GM19239 (cell line): ENCODE results near the gene MDK.
"Not testable (repeated sequence)": the region's sequence is repeated elsewhere in the genome, so short reads cannot be mapped to it uniquely, and the experiment has no call there.

Experiments used
- DNase-seq: peaks from one replicate; pipeline ENCODE4 v3.0.0; 2011; ENCODE audit warnings: low spot score; ENCODE audit not compliant: insufficient read length
- FAIRE-seq: peaks from 2 replicates; lab custom pipeline; 2011; peaks lifted over from hg19 to GRCh38; lab: Jason Lieb, UNC

Gene MDK

DNA sequence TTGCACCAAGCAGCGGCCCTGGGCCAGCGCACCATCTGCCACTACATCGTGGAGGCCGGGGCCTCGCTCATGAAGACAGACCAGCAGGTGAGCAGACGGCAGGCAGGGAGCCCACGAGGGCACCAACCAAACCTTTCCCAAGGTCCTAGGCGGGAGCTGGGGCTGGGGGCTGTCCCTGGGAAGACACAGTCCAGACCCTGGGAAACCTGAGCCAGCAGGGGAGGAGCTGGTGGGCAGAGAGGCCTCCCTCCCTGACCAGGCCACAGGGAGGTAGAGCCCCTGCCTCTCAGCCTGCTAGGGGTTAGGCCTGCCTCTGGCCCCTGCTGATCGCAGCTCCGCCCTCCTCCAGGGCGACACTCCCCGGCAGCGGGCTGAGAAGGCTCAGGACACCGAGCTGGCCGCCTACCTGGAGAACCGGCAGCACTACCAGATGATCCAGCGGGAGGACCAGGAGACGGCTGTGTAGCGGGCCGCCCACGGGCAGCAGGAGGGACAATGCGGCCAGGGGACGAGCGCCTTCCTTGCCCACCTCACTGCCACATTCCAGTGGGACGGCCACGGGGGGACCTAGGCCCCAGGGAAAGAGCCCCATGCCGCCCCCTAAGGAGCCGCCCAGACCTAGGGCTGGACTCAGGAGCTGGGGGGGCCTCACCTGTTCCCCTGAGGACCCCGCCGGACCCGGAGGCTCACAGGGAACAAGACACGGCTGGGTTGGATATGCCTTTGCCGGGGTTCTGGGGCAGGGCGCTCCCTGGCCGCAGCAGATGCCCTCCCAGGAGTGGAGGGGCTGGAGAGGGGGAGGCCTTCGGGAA, 1.8 kb upstream of the MDK start:
- DNase-seq, FAIRE-seq: not testable (repeated sequence)

DNA sequence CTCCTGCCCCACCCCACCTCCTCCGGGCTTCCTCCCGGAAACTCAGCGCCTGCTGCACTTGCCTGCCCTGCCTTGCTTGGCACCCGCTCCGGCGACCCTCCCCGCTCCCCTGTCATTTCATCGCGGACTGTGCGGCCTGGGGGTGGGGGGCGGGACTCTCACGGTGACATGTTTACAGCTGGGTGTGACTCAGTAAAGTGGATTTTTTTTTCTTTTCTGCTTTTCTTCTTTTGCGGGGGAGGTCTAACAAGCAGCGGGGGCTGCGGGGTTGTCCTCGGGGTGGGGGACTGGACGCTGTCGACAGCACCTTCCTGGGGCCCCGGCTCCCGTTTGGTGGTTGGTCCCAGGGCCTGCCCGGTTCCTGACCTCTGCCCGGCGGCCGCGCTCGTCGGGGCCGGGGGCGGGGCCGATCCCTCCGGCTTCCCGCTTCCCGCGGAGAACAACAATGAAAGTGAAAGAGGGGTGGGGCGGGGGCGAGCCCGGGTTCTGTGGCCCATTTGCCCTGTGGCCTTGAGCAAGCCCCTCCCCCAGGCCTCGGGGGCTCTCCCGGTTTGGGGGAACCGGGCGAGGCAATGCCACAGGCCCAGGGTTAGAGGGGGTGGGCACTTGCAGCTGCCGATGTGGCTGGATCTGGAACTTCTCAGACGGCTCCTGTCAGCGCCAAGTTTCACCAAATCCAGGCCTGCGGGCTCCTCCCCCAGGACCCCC, 975 bp upstream of the MDK start:
- DNase-seq (no peak), FAIRE-seq (peak; percentile 31)

DNA sequence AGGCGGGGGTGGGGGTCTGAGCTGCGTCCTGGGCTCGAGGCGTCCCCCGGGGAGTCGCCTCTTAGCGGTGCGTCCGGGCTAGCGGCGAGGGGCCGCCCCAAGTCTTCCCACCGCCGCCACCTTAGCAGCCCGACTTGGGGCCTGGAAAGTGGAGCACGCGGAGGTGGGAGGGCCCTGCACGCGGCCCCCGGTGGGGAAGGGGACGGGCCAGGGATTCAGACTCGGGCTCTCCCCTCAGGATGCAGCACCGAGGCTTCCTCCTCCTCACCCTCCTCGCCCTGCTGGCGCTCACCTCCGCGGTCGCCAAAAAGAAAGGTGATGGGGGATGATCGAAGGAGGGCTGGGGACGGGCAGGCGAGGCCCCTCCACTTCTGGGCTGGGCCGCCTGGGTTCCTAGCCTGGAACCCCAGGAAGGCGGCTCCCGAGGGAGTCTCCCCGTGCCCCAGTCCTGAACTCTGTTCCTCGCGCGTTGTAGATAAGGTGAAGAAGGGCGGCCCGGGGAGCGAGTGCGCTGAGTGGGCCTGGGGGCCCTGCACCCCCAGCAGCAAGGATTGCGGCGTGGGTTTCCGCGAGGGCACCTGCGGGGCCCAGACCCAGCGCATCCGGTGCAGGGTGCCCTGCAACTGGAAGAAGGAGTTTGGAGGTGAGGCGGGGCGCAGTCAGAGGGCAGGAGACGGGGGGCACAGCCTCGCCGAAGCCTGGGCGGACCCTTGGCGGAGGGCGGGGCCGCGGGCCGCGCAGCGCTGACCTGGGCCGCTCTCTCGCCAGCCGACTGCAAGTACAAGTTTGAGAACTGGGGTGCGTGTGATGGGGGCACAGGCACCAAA, 563 bp downstream of the MDK start:
- DNase-seq (no peak), FAIRE-seq (no peak)

DNA sequence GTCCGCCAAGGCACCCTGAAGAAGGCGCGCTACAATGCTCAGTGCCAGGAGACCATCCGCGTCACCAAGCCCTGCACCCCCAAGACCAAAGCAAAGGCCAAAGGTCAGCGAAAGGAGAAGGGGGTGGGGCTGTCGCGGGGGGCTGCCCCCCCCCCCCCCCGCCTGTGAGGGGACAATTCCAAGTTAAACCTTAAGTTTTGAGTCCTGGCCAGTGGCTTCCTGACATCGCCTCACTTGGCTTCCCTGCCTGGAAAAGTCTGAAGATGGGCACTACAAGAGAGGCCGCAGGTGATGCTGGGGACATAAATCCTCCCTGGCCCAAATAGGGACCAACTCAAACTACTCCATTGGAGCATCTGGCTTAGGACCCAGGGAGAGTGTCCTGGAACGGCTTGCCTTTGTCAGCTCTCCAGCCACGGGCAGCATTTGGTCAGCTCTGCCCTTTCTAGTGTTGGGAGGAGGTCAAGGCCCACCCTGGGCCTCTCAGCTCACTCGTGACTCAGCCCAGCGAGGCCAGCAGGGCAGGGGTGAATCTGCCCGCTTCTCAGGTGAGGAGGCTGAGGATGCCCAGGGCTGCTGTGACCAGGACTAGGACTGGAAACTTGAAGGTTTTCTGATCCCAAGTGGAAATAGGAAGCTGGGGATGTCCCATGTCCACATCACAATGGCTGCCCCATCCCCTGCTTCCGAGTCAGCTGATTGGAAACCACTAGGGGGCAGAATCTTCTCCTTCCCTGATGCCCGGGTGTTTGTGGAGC, 1.4 kb downstream of the MDK start:
- DNase-seq: no peak
- FAIRE-seq: no peak

DNA sequence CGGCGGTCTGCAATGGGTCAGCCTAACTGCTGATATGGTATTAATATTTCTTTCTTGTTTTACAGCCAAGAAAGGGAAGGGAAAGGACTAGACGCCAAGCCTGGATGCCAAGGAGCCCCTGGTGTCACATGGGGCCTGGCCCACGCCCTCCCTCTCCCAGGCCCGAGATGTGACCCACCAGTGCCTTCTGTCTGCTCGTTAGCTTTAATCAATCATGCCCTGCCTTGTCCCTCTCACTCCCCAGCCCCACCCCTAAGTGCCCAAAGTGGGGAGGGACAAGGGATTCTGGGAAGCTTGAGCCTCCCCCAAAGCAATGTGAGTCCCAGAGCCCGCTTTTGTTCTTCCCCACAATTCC, 1.9 kb downstream of the MDK start:
- FAIRE-seq: no peak

DNA sequence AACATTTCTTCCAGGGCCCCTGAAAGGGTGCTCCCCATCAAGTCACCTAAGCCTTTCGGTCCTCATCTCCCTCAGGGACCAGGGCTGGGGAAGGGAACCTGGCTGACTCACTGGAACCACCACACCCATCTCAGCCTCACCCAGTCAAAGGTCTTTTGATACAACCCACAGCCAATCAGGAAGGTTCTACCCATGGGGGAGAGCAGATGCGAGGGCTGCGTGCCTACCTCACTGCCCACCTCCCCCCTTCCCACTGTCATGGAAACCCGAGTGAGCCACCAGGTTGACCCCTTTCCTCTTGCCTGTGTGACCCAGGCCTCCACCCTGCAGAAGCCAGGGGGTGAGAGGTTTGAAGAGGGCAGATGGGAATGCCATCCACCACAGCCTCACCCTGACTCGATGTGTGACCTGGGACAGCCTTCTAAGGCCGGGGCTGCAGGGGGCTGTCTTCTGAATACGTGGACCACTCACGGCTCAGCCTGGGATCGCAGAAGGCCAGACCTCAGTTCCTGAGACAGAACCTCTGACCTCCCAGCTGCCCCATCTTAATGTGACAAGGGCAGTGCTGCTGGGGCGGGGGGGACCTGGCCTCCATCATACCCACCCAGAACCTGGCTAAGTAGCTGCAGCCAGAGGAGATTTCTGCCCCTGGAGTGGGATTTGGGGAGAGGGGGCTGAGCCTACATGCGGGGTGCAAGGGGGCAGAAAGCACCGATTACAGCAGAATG, 2.7 kb downstream of the MDK start:
- DNase-seq: no peak
- FAIRE-seq: no peak

More for the DNA sequence above, 1.9 kb downstream of the MDK start:
- no peak for DNase-seq

DNA sequence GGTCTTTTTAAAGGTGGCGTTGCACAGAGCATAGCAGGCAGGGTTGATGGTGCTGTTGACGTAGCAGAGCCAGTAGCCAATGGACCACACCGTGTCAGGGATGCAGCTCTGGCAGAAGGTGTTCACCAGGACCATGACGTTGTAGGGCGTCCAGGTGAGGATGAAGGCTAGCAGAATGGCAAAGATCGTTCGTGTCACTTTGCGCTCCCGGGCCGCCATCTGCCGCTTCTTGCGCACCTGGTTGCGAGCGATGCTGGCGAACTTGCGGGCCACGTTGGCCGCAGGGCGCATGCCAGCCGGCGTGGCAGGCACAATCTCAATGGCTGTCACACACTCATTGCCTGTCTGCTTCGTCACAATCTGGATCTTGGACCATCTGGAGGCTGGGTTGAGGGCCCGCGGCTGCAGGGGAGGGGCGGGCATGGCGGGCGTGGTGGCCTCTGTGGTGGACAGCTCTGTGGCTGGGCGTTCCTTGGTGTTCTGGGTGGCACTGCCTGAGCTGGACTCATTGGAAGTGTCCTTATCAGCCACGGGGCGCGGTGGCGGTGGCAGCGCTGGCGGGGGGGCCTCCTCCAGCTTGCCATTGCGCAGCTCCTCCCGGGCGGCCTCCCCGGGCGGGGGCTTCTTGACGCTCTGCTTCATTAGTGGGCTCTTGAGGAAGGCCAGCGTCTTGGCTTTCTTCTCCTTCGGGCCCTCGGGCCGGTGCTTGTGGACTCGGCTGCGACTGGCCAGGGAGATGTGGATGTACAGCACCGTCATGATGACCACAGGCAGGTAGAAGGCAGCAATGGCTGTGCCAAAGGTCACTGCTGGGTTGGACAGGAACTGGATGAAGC, 3.9 kb downstream of the MDK start:
- no peak for DNase-seq

DNA sequence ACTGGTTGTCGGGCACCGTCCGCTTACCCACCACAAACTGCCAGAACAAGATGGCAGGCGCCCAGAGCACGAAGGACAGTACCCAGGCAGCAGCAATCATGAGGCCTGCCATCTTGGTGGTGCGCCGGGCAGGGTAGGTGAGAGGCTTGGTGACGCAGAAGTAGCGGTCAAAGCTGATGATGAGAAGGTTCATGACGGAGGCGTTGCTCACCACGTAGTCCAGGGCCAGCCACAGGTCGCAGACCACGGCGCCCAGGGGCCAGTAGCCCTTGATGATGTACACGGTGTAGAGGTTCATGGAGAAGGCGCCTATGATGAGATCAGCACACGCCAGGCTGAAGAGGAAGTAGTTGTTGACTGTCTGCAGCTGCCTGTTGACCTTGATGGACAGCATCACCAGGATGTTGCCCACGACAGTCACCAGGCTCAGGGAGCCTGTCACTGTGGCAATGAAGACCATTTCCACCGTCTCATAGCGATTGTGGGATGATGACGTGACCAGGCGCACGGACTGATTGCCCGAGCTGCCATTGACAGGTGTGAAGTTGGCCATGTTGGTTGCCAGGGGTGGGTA, 4.6 kb downstream of the MDK start:
- no peak for FAIRE-seq

More for the DNA sequence above, 3.9 kb downstream of the MDK start:
- no peak for FAIRE-seq

DNA sequence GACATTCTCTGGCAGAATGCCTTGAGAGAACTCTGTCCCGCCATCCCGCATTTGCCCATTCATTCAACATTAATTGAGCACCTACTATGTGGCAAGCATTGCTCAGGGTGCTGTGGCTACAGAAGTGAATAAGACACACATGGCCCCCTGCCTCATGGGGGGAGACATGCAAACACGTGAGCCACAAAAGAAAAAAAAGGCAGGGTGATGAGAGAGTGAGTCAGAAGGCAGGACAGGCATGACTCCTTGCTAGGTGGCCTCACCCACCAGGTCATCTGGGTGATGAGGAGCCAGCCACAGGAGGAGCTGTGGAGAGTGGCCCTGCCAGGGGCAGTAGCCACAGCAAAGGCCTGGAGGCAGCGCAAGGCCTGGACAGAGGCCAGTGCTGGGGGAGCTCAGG, 5.2 kb downstream of the MDK start:
- no peak for DNase-seq
- no peak for FAIRE-seq

More for the DNA sequence above, 4.6 kb downstream of the MDK start:
- no peak for DNase-seq

DNA sequence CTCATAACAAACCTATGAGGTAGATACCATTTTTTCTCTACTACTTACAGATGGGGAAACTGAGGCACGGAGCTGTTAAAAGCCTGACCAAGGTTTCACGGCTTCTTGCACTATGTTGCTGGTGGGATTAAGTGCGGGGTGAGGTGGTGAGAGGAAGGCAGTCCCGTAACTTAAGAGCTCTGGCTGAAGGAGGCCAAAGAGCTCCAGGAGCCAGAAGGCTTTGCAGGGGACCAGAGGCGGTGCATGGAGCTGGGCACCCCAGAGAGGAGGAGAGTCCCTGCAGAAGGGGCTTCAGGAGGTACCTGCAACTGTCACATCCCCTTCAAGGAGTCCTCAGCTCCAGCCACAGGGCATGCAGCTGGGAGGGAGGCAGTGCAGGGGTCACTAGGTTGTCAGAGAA, 6.0 kb downstream of the MDK start:
- FAIRE-seq: no peak
- no peak for DNase-seq

DNA sequence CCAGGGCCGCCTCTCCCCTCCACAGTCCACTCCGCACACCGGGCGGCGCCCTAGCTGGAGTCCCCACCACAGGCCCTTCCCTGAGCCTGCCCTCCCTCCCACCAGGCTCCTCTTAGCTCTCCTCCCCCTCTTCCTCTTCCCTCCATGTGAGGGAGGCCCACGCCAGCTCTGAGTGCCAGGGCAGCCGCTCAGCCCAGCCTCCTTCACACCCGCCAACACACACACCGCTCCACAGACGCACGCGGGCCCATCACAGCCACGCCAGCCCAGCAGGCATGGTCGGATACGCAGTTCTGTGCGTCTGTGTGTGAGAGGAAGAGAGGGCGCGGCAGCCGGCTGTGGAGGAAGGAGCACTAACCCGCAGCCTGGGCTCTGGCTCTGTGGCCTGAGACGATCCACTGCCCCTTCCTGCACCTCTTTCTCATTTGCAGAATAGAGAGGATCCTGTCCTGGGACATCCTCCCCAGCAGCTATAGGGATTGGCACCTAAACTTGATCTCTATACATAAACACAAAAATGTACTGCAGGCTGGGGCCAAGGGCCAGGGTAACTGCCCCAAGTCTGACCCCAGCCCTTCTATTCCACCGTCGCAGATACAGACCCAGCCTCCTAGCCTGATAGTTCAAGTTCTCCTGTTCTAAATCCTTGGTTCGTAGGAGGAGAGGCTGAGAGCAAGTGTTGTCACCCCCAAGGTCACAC, 6.6 kb downstream of the MDK start:
- no peak for DNase-seq

DNA sequence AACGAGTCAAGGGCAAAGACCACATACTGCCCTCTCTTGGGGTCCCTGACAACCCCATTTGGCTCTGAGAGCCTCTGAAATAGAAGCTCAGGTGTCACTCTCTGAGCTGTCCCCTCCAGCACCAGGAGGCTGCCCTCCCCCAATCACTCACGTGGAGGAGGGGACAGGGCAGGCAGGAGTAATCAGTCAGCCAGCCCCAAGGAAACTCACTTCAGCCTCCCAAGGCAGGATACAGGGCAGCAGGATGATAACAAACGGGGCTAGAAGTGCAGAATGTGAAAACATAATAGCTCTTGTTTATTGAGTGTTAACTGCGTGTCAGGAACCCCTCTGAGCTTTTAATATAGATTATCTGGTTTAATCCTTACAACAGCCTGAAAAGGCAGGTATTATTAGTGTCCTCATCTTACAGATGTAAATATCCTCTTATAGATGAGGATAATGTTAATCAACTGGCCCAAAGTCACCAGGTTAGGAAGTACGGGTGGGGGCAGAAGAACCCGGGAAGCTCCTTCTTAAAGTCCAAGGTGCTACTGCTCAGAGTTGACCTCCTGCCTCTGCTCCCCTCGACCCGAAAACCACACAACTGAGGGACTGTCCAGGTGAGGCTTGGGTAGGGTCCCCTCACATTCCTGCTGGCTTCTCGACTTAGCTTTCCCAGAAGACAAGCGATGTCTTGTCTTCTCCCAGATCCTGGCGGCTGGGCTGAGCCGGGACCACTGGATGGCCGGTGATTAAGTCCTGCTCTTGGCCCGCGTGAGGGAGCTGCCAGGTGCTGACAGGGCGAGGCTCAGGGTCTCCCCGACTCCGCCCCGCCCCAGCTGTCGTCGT, 7.4 kb downstream of the MDK start:
- FAIRE-seq (no peak), DNase-seq (no peak)

More for the DNA sequence above, 6.6 kb downstream of the MDK start:
- no peak for FAIRE-seq

DNA sequence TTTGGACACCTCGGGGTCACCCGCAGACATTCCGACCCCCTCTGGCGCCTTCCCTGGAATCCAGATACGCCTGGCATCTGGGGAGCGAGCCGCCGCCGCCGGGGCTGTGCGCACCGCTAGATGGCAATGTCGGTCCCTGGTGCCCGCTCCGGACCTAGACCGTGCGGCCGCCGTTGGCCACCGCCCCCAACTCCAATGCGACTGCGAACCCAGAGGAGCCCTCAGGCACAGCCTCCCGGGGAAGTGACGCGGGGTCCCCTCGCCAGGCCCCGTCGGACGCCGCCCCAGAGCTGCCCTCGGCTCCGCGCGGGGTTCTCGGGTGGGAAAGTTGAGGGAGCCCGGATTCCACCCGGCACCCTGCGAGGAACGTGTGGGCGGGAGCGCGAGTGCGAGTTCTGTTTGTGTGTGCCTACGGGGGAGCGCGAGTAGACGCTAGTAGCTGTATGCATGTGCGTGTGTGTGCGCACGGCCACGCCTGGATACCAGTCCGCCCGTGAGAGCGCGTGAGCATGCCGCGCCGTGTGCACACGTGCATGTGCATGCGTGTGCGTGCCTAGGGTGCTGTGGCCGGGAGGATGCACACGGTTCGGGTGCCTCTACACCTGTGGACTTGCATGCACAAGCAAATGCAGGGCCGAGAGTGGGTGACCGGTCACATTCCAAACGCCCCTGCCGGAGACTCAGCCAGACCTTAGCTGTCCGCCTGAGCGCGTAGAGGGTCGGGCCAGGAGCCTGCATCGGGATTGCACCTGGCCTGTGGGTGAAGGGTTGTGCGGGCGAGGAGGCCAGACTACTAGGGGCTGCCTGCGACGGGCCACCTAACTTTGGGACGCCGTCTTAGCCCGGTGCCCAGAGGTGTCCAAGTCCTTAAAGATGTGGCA, 8.2 kb downstream of the MDK start:
- peak; percentile 93 for DNase-seq
- FAIRE-seq: peak; percentile 69

DNA sequence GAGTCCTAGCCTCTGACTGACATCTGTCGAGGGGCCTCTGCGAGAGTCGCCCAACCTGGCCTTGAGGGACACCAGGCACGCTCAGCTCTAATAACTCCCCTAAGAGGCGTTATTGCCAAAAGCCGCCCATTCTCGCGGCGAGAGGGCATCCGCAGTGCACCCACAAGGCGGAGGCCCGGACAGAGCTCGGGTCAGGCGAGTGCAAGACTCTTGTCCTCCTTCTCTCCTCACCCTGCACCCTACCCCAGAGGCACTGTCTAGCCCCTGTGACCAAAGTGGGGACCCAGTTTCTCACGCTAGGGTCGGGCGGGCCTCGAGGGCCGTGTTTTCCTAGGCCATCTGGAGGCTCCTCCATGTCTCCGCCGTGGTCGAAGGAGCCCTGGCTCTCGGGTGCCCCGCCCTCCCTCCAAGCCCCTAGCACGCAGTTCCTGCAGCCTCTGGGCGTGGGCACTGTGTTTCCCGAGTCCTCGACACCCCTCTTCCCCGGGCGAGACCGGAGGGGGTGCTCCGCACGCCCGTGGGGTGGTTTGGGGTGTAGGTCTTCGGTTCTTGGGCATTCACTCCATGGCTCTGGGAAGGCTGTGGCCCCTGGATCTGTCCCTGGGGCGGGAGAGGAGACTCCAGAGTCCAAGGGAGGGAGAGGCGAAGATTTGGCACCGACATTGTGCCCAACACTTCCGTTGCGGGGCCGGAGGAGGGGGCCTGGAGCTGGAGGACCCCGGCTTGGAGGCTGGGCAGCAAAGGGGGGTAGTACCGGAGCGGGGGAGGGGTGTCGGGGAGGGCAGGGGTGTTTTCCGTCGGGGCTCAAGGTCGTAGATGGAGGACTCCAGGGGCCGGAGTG, 9.1 kb downstream of the MDK start:
- FAIRE-seq: no peak
- no peak for DNase-seq

DNA sequence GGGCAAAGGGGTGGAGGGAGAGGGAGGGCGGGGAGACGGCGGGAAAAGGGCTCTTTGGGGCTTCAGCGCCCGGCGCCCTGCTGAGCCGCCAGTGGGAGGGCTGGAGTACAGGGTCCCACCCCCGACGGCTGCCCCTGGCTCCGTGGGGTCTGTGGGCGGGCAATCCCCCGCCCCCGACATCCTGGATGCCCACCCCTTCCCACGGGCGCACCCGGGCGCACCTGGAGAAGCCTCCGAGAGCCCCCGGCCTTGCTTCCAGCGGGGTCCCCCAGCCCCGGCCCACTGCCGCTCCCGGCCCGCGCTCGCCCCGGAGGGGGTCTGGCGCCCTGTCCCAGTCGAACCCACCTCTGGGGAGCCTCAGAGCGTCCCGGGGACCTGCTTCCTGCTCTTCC, 9.7 kb downstream of the MDK start:
- FAIRE-seq: no peak
- DNase-seq: no peak
